Transverse colon (tissue), 3 donors: ENCODE data around the gene KLK11.

Source experiments
- CTCF ChIP-seq, 5 experiments: fragments of 200-600 bp in 3 of 5; fragments of 450-650 bp in 2 of 5; sonication (generic) in 3 of 5; IDR thresholded peaks; 1 replicate in 2 of 5; 2 replicates in 3 of 5; pipeline ENCODE4 v1.5.1; 2016 to 2017; ENCODE audit warnings: antibody characterized with exemption in 5 of 5, inconsistent platforms in 3 of 5, mild to moderate bottlenecking in 2 of 5, moderate library complexity in 1 of 5
- POLR2A ChIP-seq: fragments of 450-650 bp; IDR thresholded peaks from one replicate; pipeline ENCODE4 v1.6.1; 2016; ENCODE audit warnings: antibody characterized with exemption, mild to moderate bottlenecking, moderate library complexity

DNA sequence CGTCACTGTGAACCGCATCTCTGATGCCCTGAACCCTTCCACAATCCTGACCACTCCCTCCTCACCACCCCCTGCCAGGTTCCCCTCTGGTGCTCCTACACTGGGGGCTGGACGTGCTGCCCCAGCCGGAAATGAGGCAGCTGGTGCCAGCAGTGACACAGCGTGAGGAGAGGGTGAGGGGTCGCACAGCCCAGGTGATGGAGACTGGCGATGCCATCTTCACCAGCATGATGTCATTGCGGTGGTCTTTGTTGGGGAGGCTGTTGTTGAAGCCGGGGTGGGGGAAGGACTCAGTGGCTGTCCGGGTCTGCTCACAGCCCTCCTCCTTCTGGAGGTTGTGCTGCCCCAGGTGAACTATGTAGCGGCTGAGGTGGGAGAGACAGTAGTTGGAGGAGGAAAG lies 2.5 kb downstream of the KLK11 start:
- TF ChIP-seq CTCF (IDR thresholded peaks at IDR 0.05): no peak
- TF ChIP-seq POLR2A: no peak
